Ascending aorta (tissue), 2 donors: ENCODE results near the gene CUEDC2. TPM values are rescaled to one million over a fixed set of nuclear protein-coding genes. Genes with fewer than 3 reads are reported as not detected.

Source experiments
- DNase-seq, 2 donors: peaks; one replicate each; pipeline ENCODE4 v3.0.0-alpha.2; 2019; ENCODE audit warnings: low spot score in 2 of 2
- H3K27ac ChIP-seq, 2 donors: fragments of 200-600 bp; sonication (generic); one replicate each; pipeline ENCODE4 v1.5.1; 2016 to 2017; ENCODE audit warnings: mild to moderate bottlenecking in 1 of 2
- H3K27me3 ChIP-seq: fragments of 200-600 bp; sonication (generic); one replicate; pipeline ENCODE4 v1.5.1; 2017
- H3K36me3 ChIP-seq, 2 donors: fragments of 200-600 bp; sonication (generic); one replicate each; pipeline ENCODE4 v1.5.1; 2016
- H3K4me1 ChIP-seq, 2 donors: fragments of 200-600 bp; sonication (generic); one replicate each; pipeline ENCODE4 v1.5.1; 2016 to 2017; ENCODE audit warnings: mild to moderate bottlenecking in 1 of 2
- H3K4me3 ChIP-seq, 2 donors: fragments of 200-600 bp; sonication (generic); one replicate each; pipeline ENCODE4 v1.5.1; 2016 to 2017; ENCODE audit warnings: mild to moderate bottlenecking in 1 of 2
- H3K9me3 ChIP-seq, 2 donors: fragments of 200-600 bp; sonication (generic); one replicate each; pipeline ENCODE4 v1.5.1; 2016
- intact Hi-C: fragments of 100-400 bp; cut with DNase I; formaldehyde crosslinking; loops from one replicate; pipeline ENCODE4 v1.15.1; 2023
- total RNA-seq: library from RNA; depleted of rRNA; stranded (reverse); fragments of >200 nt; gene quantifications from one replicate; pipeline ENCODE4 v1.1.0, GENCODE V29; 2016
- TF ChIP-seq, protein P1 (sequence below), 3 experiments: fragments of 200-600 bp in 2 of 3; fragments of 450-650 bp in 1 of 3; sonication (generic) in 2 of 3; IDR thresholded peaks; one replicate each; pipeline ENCODE4 v1.5.1; 2016 to 2019; ENCODE audit warnings: antibody characterized with exemption in 3 of 3, mild to moderate bottlenecking in 1 of 3, moderate library complexity in 1 of 3

Gene CUEDC2
- total RNA-seq, 1 donor from 2014 or later = 45.1 TPM

DNA sequence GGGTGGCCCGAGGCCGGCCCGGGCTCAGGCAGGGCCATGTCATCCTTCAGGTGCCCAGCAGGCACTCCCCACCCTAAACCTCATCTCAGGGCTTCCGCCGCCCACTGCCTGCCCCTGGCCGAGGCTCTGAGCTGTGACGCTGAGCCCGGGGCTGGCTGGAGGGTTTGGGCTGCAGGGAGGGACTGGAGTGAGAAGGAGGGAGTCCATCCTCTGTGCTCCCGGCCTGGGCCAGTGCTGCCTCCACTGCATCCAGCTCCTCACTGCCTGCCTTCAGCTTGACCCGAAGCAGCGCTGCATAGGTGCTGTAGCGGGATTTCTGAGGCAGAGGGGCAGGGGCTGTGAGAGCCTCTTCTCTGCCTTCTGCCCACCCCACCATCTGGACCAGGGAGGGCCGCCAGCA lies 29.3 kb downstream of the CUEDC2 start:
- H3K36me3 ChIP-seq = peaks cover 18 to 29% of the 10 kb centered on the region in 2 donors
- H3K4me1 ChIP-seq = peaks cover 6 to 14% of the 10 kb centered on the region in 2 donors
- H3K9me3 ChIP-seq = no peaks in the 10 kb centered on the region
- TF ChIP-seq, protein P1, sequence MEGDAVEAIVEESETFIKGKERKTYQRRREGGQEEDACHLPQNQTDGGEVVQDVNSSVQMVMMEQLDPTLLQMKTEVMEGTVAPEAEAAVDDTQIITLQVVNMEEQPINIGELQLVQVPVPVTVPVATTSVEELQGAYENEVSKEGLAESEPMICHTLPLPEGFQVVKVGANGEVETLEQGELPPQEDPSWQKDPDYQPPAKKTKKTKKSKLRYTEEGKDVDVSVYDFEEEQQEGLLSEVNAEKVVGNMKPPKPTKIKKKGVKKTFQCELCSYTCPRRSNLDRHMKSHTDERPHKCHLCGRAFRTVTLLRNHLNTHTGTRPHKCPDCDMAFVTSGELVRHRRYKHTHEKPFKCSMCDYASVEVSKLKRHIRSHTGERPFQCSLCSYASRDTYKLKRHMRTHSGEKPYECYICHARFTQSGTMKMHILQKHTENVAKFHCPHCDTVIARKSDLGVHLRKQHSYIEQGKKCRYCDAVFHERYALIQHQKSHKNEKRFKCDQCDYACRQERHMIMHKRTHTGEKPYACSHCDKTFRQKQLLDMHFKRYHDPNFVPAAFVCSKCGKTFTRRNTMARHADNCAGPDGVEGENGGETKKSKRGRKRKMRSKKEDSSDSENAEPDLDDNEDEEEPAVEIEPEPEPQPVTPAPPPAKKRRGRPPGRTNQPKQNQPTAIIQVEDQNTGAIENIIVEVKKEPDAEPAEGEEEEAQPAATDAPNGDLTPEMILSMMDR (IDR thresholded peaks at IDR 0.05) = no peak
- H3K27me3 ChIP-seq = no peaks in the 10 kb centered on the region
- H3K27ac ChIP-seq = no peak overlapping the region
- no peak overlapping the region for H3K4me3 ChIP-seq
- intact Hi-C loops = no loop called here
- DNase-seq = no peak

DNA sequence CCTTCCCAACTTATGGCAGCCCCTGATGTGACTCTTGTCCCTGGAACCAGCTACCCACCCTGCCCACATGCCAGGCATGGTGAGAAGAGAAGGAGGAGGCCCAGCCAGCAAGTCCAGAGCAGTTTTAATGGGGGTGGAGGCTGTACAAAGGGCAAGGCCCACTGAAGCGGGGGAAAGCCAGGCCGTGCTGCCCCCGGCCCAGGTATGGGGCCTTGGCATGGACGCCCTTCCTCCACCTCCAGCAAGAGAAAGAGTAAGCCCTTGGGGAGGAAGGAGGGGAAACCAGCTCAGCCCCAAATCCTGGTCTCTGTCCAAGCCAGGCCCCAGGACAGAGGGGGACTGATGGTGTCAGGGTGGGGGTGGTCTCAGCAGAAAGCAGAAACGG lies 29.9 kb downstream of the CUEDC2 start:
- no peak overlapping the region for H3K4me3 ChIP-seq
- DNase-seq = no peak
- no peaks in the 10 kb centered on the region for H3K27me3 ChIP-seq
- H3K9me3 ChIP-seq = no peaks in the 10 kb centered on the region
- peaks cover 18 to 35% of the 10 kb centered on the region in 2 donors for H3K36me3 ChIP-seq
- intact Hi-C loops = no loop called here
- H3K27ac ChIP-seq = no peak overlapping the region
- TF ChIP-seq, protein P1 (IDR thresholded peaks at IDR 0.05) = no peak
- peaks cover 6 to 14% of the 10 kb centered on the region in 2 donors for H3K4me1 ChIP-seq

DNA sequence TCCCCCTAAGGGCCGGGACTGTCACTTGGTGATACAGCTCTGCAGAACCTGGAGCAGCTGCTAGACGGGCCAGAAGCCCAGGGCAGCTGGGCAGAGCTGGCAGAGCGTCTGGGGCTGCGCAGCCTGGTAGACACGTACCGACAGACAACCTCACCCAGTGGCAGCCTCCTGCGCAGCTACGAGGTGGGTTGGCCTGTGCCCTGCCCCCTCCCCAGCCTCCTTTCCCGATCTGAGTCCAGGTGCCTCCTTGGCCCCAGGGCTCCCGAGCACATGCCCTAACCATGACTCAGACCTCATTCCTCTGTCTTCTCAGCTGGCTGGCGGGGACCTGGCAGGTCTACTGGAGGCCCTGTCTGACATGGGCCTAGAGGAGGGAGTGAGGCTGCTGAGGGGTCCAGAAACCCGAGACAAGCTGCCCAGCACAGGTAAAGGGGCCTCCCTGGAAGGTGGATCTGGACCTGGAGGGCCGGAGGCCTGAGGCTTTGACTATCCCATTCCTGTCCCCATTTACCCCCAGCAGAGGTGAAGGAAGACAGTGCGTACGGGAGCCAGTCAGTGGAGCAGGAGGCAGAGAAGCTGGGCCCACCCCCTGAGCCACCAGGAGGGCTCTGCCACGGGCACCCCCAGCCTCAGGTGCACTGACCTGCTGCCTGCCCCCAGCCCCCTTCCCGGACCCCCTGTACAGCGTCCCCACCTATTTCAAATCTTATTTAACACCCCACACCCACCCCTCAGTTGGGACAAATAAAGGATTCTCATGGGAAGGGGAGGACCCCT lies 30.5 kb downstream of the CUEDC2 start:
- Histone ChIP-seq H3K4me3 (no peak overlapping the region), H3K9me3 (no peaks in the 10 kb centered on the region), H3K4me1 (peaks cover 6 to 14% of the 10 kb centered on the region in 2 donors), H3K27ac (no peak overlapping the region), H3K27me3 (no peaks in the 10 kb centered on the region), H3K36me3 (peaks cover 18 to 37% of the 10 kb centered on the region in 2 donors)
- TF ChIP-seq, protein P1 (IDR thresholded peaks at IDR 0.05) = no peak
- no peak for DNase-seq
- intact Hi-C loops = no loop called here

DNA sequence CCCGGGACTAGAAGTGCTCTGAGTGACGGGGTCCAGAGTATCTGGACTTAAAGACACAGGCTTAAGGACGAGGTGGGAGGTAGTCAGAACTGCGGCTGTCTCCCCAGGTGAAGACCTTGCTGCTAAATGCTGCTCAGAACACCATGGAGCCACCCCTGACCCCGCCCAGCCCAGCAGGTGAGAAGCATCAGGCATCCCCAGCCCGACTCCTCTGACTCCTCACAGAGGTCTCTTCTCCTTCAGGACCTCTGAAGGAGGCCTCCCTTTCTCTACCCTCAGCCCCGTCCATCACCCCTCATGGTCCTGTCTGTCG lies 31.1 kb downstream of the CUEDC2 start:
- Histone ChIP-seq H3K27ac (no peak overlapping the region), H3K27me3 (no peaks in the 10 kb centered on the region), H3K9me3 (no peaks in the 10 kb centered on the region), H3K4me3 (no peak overlapping the region), H3K36me3 (peaks cover 18 to 37% of the 10 kb centered on the region in 2 donors), H3K4me1 (peaks cover 10 to 19% of the 10 kb centered on the region in 2 donors)
- intact Hi-C loops = no loop called here
- TF ChIP-seq, protein P1 (IDR thresholded peaks at IDR 0.05) = no peak
- DNase-seq = no peak

DNA sequence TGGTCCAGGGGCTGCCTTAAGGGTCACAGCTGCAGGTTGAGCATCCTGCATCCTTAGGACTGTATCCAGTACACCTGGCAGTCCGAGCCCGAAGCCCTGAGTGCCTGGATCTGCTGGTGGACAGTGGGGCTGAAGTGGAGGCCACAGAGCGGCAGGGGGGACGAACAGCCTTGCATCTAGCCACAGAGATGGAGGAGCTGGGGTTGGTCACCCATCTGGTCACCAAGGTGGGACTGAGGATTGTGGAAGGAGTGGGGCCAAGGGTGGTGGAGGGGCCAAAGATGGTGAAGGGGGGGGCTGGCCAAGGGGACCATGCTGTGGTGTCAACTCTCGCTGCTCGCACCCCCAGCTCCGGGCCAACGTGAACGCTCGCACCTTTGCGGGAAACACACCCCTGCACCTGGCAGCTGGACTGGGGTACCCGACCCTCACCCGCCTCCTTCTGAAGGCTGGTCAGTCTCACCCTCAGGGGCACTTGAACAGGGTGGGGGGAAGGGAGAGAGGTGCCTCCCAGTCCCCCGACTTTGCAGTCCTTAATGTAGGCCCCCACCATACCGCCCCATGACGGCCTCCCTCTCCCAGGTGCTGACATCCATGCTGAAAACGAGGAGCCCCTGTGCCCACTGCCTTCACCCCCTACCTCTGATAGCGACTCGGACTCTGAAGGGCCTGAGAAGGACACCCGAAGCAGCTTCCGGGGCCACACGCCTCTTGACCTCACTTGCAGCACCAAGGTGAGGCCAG lies 31.6 kb downstream of the CUEDC2 start:
- peaks cover 18 to 37% of the 10 kb centered on the region in 2 donors for H3K36me3 ChIP-seq
- H3K4me3 ChIP-seq = no peak overlapping the region
- intact Hi-C loops = no loop called here
- no peak for DNase-seq
- no peaks in the 10 kb centered on the region for H3K27me3 ChIP-seq
- no peaks in the 10 kb centered on the region for H3K9me3 ChIP-seq
- H3K4me1 ChIP-seq = peaks cover 14 to 24% of the 10 kb centered on the region in 2 donors
- no peak overlapping the region for H3K27ac ChIP-seq
- TF ChIP-seq, protein P1 (IDR thresholded peaks at IDR 0.05) = no peak
